Activated T-helper 2 cell treated with anti-CD3 and anti-CD28 coated beads, Interferon-gamma antibody, Interleukin-2, Interleukin-4, amounts not matched to agents 10 μg/mL and 5 μg/mL and 100 μg/mL, durations not matched to agents 14 hours and 24 hours and 36 hours (primary cell): Measurements from ENCODE around the gene NPHP1. TPM values are rescaled to one million over a fixed set of nuclear protein-coding genes. Genes with fewer than 3 reads are reported as not detected.
A peak's percentile ranks its signal among the peaks of the same experiment; 100 is the strongest.
"Not testable (repeated sequence)": the region's sequence is repeated elsewhere in the genome, so short reads cannot be mapped to it uniquely, and the experiment has no call there.

Source experiments
- DNase-seq: peaks from one replicate; pipeline ENCODE4 v3.0.0; 2021; ENCODE audit warnings: low spot score
- H3K27ac Mint-ChIP-seq: one replicate; pipeline ENCODE4 v1.8.0; 2021; ENCODE audit warnings: mixed read lengths
- H3K27me3 Mint-ChIP-seq: one replicate; pipeline ENCODE4 v1.8.0; 2021; ENCODE audit warnings: low read depth, mixed read lengths
- H3K36me3 Mint-ChIP-seq: one replicate; pipeline ENCODE4 v1.8.0; 2021; ENCODE audit warnings: low read depth, mixed read lengths
- H3K4me1 Mint-ChIP-seq: one replicate; pipeline ENCODE4 v1.8.0; 2021; ENCODE audit warnings: low read depth, mixed read lengths
- H3K4me3 Mint-ChIP-seq: one replicate; pipeline ENCODE4 v1.8.0; 2021; ENCODE audit warnings: low read depth, mild to moderate bottlenecking, moderate library complexity, mixed read lengths
- H3K9me3 Mint-ChIP-seq: one replicate; pipeline ENCODE4 v1.8.0; 2021; ENCODE audit warnings: mixed read lengths
- intact Hi-C: fragments of 100-400 bp; cut with micrococcal nuclease; formaldehyde crosslinking; loops from one replicate; pipeline ENCODE4 v1.15.1; 2023
- total RNA-seq: library from RNA; stranded (reverse); gene quantifications from 2 replicates; pipeline ENCODE4 v1.2.3, GENCODE V29; 2022

The NPHP1 gene
- total RNA-seq, 1 donor from 2014 or later = 1.0 TPM

- Mint-ChIP-seq H3K27ac (no peak overlapping the region), H3K9me3 (no peaks in the 10 kb centered on the region), H3K4me3 (no peak overlapping the region), H3K27me3 (peaks cover 35% of the 10 kb centered on the region), H3K36me3 (no peaks in the 10 kb centered on the region), H3K4me1 (peaks cover 3% of the 10 kb centered on the region)
- intact Hi-C loops = no loop called here
- DNase-seq = no peak
Observed at GRCh38 chr2:110172506-110172905, 32.3 kb downstream of the NPHP1 start.

- DNase-seq = no peak
- Mint-ChIP-seq H3K9me3 (no peaks in the 10 kb centered on the region), H3K4me3 (no peak overlapping the region), H3K4me1 (peaks cover 3% of the 10 kb centered on the region), H3K36me3 (no peaks in the 10 kb centered on the region), H3K27me3 (peaks cover 29% of the 10 kb centered on the region), H3K27ac (no peak overlapping the region)
- intact Hi-C loops = no loop called here
Observed at GRCh38 chr2:110170102-110170501, 34.7 kb downstream of the NPHP1 start.

- no peaks in the 10 kb centered on the region for H3K36me3 Mint-ChIP-seq
- no peak overlapping the region for H3K4me3 Mint-ChIP-seq
- peaks cover 3% of the 10 kb centered on the region for H3K4me1 Mint-ChIP-seq
- no peak for DNase-seq
- H3K9me3 Mint-ChIP-seq = no peaks in the 10 kb centered on the region
- H3K27ac Mint-ChIP-seq = no peak overlapping the region
- H3K27me3 Mint-ChIP-seq = peaks cover 34% of the 10 kb centered on the region
- intact Hi-C loops = no loop called here
Observed at GRCh38 chr2:110167326-110168000, 37.4 kb downstream of the NPHP1 start.

DNA sequence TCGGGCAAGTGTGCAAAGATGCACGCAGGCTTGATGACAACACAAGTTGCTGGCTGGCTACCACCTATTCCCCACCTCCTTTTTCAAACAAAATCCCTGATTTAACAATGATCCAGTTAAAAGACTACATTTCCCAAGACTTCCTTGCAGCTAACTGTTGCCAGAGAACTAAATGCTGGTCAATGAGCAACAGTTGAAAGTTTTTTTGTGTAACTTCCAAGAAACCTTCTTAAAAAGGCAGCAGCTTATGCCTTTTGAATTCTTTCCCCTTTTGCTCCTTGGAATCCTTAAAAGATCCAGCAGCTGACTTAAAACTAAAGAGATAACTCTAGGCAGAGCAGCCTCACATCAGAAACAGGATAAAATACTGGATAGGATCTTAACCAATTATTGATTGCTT is 38.5 kb downstream of the NPHP1 start:
- intact Hi-C loops = no loop called here
- Mint-ChIP-seq H3K9me3 (no peaks in the 10 kb centered on the region), H3K27me3 (peaks cover 32% of the 10 kb centered on the region), H3K4me3 (no peak overlapping the region), H3K4me1 (peaks cover 3% of the 10 kb centered on the region), H3K27ac (no peak overlapping the region), H3K36me3 (no peaks in the 10 kb centered on the region)
- DNase-seq = no peak

DNA sequence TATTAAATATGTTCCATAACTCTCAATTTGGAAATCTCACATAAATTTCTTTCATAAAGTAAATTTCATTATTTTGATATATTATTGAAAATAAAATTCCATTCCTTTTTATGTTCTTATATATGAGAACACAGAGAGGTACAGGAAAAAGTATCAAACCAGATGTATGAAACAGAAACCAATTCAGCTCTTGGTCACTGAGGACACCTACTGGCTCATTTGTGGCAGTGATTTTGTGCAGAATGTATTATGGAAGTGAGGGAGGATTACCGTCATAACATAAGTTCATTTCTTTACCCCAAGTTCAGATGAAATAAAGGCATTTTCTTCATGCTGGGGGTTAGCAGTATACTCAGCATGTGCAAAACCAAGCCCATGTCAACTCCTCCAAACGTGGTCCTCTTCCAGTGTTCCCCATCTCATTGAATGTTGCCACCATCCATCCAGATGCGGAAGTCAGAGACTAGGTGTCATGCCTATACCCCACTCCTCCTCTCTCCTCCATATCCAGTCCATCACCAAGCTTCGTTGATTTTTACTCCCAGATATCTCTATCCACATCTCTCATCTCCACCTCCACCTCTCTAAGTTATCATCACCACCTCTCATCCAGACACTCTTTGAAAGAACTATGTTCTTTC is 47.5 kb downstream of the NPHP1 start:
- Mint-ChIP-seq H3K4me1 (peaks cover 29% of the 10 kb centered on the region), H3K27me3 (peaks cover 18% of the 10 kb centered on the region), H3K9me3 (peaks cover 29% of the 10 kb centered on the region), H3K4me3 (no peak overlapping the region), H3K27ac (no peak overlapping the region), H3K36me3 (peaks cover 18% of the 10 kb centered on the region)
- intact Hi-C loops = loop anchor here (1.0 kb wide), 1 partner anchor 43 kb away; no protein-coding TSS in a partner anchor
- DNase-seq = no peak

- Mint-ChIP-seq H3K36me3 (peaks cover 18% of the 10 kb centered on the region), H3K4me1 (peaks cover 34% of the 10 kb centered on the region), H3K27me3 (peaks cover 12% of the 10 kb centered on the region), H3K9me3 (peaks cover 37% of the 10 kb centered on the region)
- H3K4me3 Mint-ChIP-seq, H3K27ac Mint-ChIP-seq, DNase-seq, intact Hi-C loops: not testable (repeated sequence)
Observed at GRCh38 chr2:110154828-110155227, 50.0 kb downstream of the NPHP1 start.

GRCh38 chr2:110154188-110154587 is 50.6 kb downstream of the NPHP1 start:
- peaks cover 11% of the 10 kb centered on the region for H3K27me3 Mint-ChIP-seq
- peaks cover 18% of the 10 kb centered on the region for H3K36me3 Mint-ChIP-seq
- intact Hi-C loops, DNase-seq, H3K27ac Mint-ChIP-seq, H3K4me3 Mint-ChIP-seq: not testable (repeated sequence)
- H3K4me1 Mint-ChIP-seq = peaks cover 39% of the 10 kb centered on the region
- H3K9me3 Mint-ChIP-seq = peaks cover 37% of the 10 kb centered on the region

GRCh38 chr2:110153416-110153815 is 51.4 kb downstream of the NPHP1 start:
- peaks cover 9% of the 10 kb centered on the region for H3K27me3 Mint-ChIP-seq
- H3K27ac Mint-ChIP-seq = peak overlapping the region; percentile 15
- H3K9me3 Mint-ChIP-seq = peaks cover 40% of the 10 kb centered on the region
- peaks cover 18% of the 10 kb centered on the region for H3K36me3 Mint-ChIP-seq
- intact Hi-C loops = no loop called here
- DNase-seq = no peak
- no peak overlapping the region for H3K4me3 Mint-ChIP-seq
- H3K4me1 Mint-ChIP-seq = peaks cover 45% of the 10 kb centered on the region

- H3K36me3 Mint-ChIP-seq = peaks cover 21% of the 10 kb centered on the region
- no peak for DNase-seq
- intact Hi-C loops = no loop called here
- peaks cover 44% of the 10 kb centered on the region for H3K9me3 Mint-ChIP-seq
- no peak overlapping the region for H3K4me3 Mint-ChIP-seq
- peaks cover 4% of the 10 kb centered on the region for H3K27me3 Mint-ChIP-seq
- peak overlapping the region; percentile 15 for H3K27ac Mint-ChIP-seq
- H3K4me1 Mint-ChIP-seq = peaks cover 45% of the 10 kb centered on the region
Observed at GRCh38 chr2:110152943-110153342, 51.9 kb downstream of the NPHP1 start.

DNA sequence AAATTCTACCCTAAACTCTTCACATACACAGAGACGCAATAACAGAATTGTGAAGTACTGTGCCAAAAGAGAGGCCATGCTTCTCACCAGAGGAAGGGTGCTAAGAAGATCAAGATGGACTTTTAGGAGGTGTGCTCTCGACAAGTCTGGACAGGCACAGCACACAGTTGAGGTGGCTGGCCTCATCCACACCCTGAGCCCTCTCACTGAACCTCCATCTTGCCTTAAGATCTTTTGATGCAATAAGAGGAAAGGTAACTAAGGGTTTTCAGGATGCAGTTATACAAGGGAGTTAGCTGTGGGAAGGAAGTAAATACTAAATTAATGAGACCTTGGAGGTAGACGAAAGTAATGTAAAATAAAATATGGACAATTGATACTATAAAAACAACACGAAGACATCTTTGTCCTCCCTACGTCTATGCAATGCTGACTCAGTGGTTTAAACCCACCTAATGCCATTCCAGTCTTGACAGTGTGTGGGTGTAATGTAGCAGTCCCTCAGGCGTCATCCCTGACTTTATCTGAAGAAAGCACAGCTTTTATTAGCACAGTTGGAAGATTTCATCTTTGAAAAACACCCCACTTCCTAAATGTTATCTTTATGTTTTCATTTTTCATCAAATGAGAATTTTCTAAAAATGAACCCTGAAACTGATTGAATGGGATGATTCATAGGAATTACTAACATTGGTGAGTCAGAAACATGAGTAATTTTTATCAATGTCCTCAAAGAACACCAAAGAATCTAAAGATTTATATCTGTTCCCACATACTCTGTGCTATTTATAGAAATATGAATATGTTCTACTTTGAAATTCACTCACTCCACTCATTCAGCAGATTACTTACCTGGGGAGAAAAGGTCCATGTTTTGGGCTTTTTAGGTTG is 55.2 kb downstream of the NPHP1 start:
- intact Hi-C loops = loop anchor here (1.0 kb wide), 1 partner anchor 599 kb away; no protein-coding TSS in a partner anchor
- Mint-ChIP-seq H3K36me3 (peaks cover 16% of the 10 kb centered on the region), H3K27me3 (peaks cover 4% of the 10 kb centered on the region), H3K4me1 (peaks cover 52% of the 10 kb centered on the region), H3K27ac (peak overlapping the region; percentile 61), H3K9me3 (peaks cover 37% of the 10 kb centered on the region), H3K4me3 (no peak overlapping the region)
- no peak for DNase-seq

DNA sequence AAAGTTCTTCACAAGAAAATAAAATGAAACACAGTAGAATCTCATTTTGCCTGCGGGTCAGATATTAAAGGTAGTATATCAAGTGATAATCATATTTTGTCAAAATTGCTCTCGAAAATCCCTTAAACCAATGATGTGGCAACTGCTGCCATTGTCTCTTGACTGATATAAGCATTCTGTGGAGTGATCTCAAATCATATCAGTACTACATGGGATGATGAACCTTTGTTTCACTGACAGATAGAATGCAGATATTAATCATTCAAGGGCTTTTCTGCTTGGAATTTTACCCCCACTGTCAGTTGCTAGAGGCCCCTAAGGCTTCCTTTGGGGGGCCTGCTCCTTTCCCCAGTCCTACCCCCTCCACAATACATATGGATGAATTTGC is 57.9 kb downstream of the NPHP1 start:
- H3K9me3 Mint-ChIP-seq = peaks cover 14% of the 10 kb centered on the region
- H3K4me1 Mint-ChIP-seq = peaks cover 39% of the 10 kb centered on the region
- peaks cover 3% of the 10 kb centered on the region for H3K36me3 Mint-ChIP-seq
- intact Hi-C loops = no loop called here
- no peak overlapping the region for H3K4me3 Mint-ChIP-seq
- peaks cover 4% of the 10 kb centered on the region for H3K27me3 Mint-ChIP-seq
- no peak overlapping the region for H3K27ac Mint-ChIP-seq
- DNase-seq = no peak

- peaks cover 39% of the 10 kb centered on the region for H3K4me1 Mint-ChIP-seq
- intact Hi-C loops = no loop called here
- H3K9me3 Mint-ChIP-seq = peaks cover 10% of the 10 kb centered on the region
Observed at GRCh38 chr2:110146183-110146944, 58.4 kb downstream of the NPHP1 start.

More at GRCh38 chr2:110146183-110146944, 58.4 kb downstream of the NPHP1 start:
- no peak overlapping the region for H3K4me3 Mint-ChIP-seq
- peaks cover 4% of the 10 kb centered on the region for H3K27me3 Mint-ChIP-seq
- no peak overlapping the region for H3K27ac Mint-ChIP-seq
- H3K36me3 Mint-ChIP-seq = peaks cover 3% of the 10 kb centered on the region
- DNase-seq = no peak
